Stomach (tissue), 4 donors: ENCODE data around the gene SUV39H2.

Source experiments
- POLR2A ChIP-seq, 4 donors: fragments of 450-650 bp; IDR thresholded peaks; one replicate each; pipeline ENCODE4 v1.6.1; 2016; ENCODE audit warnings: antibody characterized with exemption in 4 of 4, control low read depth in 2 of 4, mild to moderate bottlenecking in 1 of 4, moderate library complexity in 1 of 4
- POLR2AphosphoS5 ChIP-seq, 3 donors: sonication (generic); formaldehyde crosslinking; IDR thresholded peaks; one replicate each; pipeline ENCODE4 v1.6.1; 2016; ENCODE audit warnings: antibody characterized with exemption in 3 of 3
- TF ChIP-seq, protein P1 (sequence below), 7 experiments: fragments of 450-650 bp in 4 of 7; fragments of 200-600 bp in 3 of 7; sonication (generic) in 3 of 7; IDR thresholded peaks; one replicate each; pipeline ENCODE4 v1.5.1; 2016 to 2019; ENCODE audit warnings: antibody characterized with exemption in 7 of 7, control low read depth in 2 of 7, mild to moderate bottlenecking in 1 of 7

DNA sequence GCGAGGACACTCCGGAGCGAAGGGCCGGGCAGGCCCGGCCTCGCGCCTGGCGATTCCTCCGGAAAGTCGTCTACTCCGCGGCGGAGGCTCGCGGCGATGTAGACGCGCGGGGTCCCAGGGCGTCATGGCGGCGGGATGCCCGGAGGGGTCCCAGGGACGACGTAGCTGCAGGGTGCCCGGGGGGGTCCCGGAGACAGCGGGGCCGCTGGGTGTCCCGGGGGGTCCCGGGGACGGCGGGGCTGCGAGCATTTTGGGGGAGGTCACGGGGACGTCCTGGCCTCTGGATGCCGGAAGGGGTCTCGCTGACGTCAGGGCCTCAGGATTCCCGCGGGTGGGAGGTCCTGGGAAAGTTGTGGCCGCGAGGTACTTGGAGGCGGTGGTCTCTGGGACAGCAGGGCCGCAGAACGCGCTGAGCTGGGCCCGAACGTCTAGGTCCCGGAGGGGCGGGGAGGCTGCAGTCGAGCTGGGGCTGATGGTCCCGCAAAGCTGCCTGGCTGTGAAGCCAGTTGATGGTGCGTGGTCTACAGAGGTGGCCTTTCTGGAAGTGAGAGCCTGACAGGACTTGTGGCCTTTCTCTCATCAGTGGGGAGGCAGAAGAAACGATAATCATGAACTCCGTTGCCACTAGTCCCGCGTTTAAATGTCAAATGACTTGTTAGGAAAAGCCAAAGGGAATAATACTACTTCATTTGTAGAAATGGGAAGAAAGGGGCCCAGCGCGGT lies 39.9 kb upstream of the SUV39H2 start:
- TF ChIP-seq POLR2A (IDR thresholded peaks at IDR 0.05) (no peak), POLR2AphosphoS5 (IDR thresholded peaks at IDR 0.05) (no peak)
- TF ChIP-seq, protein P1, sequence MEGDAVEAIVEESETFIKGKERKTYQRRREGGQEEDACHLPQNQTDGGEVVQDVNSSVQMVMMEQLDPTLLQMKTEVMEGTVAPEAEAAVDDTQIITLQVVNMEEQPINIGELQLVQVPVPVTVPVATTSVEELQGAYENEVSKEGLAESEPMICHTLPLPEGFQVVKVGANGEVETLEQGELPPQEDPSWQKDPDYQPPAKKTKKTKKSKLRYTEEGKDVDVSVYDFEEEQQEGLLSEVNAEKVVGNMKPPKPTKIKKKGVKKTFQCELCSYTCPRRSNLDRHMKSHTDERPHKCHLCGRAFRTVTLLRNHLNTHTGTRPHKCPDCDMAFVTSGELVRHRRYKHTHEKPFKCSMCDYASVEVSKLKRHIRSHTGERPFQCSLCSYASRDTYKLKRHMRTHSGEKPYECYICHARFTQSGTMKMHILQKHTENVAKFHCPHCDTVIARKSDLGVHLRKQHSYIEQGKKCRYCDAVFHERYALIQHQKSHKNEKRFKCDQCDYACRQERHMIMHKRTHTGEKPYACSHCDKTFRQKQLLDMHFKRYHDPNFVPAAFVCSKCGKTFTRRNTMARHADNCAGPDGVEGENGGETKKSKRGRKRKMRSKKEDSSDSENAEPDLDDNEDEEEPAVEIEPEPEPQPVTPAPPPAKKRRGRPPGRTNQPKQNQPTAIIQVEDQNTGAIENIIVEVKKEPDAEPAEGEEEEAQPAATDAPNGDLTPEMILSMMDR (IDR thresholded peaks at IDR 0.05) = no peak
